ENCODE data around the gene DGKB.

DNA sequence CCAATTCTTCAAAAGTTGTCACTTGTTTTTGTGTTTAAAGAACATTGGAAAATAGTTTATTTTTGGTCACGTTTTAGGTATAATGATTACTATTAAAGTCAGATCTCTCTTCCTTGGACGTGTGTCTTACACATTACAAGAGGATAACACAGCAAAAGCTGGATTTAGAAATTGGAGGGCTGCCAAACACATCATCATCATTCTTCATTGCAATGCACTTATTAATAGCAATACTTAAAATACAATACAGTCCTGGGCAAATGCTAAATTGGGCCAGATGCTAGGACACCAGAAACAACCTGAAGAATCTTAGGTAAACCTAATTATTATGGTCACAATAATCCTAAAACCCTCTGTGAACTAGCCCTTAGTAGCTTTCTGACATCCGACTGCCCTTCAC lies 303.6 kb downstream of the DGKB start:
- TF ChIP-seq, protein P1, sequence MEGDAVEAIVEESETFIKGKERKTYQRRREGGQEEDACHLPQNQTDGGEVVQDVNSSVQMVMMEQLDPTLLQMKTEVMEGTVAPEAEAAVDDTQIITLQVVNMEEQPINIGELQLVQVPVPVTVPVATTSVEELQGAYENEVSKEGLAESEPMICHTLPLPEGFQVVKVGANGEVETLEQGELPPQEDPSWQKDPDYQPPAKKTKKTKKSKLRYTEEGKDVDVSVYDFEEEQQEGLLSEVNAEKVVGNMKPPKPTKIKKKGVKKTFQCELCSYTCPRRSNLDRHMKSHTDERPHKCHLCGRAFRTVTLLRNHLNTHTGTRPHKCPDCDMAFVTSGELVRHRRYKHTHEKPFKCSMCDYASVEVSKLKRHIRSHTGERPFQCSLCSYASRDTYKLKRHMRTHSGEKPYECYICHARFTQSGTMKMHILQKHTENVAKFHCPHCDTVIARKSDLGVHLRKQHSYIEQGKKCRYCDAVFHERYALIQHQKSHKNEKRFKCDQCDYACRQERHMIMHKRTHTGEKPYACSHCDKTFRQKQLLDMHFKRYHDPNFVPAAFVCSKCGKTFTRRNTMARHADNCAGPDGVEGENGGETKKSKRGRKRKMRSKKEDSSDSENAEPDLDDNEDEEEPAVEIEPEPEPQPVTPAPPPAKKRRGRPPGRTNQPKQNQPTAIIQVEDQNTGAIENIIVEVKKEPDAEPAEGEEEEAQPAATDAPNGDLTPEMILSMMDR (conservative IDR thresholded peaks at IDR 0.05 in 1 of 2, IDR thresholded peaks at IDR 0.05 in 1 of 2; ENCODE audit: low read depth in 1 of 2, low read length in 2 of 2): no peak
- TF ChIP-seq EZH2 (IDR thresholded peaks at IDR 0.05; ENCODE audit: low read length, missing control alignments): no peak
